HG03575 (cell line): ENCODE measurements around the gene GRM5.
"Not testable (repeated sequence)": the region's sequence is repeated elsewhere in the genome, so short reads cannot be mapped to it uniquely, and the experiment has no call there.

Experiments
- ATAC-seq: cut with Tn5 transposase; IDR thresholded peaks from one replicate; pipeline ENCODE4 v1.9.1; 2021; ENCODE audit not compliant: unreplicated experiment, insufficient number of reproducible peaks, low FRiP score; ENCODE audit errors: extremely low read depth

Gene GRM5

GRCh38 chr11:89000852-89001251 lies 64.9 kb downstream of the GRM5 start:
- ATAC-seq: not testable (repeated sequence)

DNA sequence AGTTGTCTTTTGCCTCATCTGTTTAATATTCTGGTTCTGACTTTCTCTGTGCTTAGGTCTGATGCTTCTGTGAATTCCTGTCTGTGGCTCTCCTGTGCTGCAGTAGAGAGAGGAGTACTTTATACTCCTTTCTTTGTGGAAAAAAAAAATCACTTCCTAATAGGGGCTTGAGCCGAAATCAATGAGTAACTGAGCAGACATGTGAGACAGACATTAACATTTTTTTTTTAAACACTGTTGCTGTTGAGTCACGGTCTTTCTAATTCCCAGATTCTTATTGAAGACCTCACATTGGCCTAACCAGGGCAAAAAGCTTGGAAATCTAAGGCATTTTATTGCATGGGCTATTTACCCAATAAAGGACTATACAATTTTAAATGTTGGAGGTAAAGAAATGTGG lies 86.1 kb downstream of the GRM5 start:
- ATAC-seq: no peak

DNA sequence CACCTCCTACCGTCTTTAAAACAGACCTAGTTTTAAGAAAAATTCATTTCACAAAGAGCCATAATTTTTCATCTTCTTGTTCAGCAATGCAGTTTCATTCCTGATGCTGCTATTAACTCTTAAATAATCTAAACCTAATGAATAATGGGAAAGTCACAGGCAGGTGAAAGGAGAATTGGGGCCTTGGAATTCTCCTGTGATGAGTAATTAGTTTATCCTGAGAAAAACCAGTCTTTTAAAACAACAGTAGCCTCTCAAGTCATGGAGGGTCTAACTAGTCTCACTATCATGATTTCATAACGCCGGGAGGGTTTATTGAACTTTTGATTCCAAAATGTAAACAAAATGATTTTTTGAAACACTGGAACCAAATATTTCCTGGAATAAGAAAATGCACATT lies 86.8 kb downstream of the GRM5 start:
- not testable (repeated sequence) for ATAC-seq

DNA sequence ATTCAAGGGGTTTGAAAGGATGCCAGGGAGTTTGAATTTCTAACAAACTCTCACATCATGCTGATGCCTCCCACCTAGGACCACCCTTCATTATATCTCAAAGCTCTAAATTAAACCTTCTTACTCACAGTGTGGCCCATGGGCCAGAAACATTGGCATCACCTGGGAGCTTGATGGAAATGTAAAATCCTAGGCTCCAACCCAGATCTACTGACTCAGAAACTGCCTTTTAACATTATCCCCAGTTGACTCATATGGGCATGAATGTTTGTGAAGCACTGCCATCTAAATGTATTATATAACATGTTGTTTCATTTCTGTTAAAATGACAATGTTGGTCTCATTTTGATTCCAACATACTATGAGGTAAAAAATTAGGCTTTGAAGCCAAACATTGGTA lies 90.3 kb downstream of the GRM5 start:
- not testable (repeated sequence) for ATAC-seq

GRCh38 chr11:88972210-88972609 lies 93.6 kb downstream of the GRM5 start:
- ATAC-seq: no peak

DNA sequence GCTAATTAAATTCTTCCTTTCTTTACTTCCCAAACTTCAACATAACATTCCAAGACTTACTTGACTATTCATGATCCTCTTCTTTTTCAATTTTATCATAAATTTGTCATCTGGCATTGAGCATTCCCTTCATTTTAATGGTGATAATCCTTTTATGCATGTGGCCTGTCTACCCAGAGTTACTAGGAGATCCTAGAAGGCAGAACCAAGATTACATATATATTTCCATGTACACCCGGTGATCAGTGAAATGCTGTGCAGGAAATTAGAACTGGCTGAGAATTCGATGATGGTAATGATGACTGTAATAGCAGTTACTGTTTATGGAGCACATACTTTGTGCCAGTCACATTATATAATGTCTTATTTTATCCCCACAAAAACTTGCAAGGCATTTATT lies 104.2 kb downstream of the GRM5 start:
- not testable (repeated sequence) for ATAC-seq

- not testable (repeated sequence) for ATAC-seq
Observed at GRCh38 chr11:88959857-88960256, 105.9 kb downstream of the GRM5 start.

- ATAC-seq: no peak
Observed at GRCh38 chr11:88950975-88951374, 114.8 kb downstream of the GRM5 start.

DNA sequence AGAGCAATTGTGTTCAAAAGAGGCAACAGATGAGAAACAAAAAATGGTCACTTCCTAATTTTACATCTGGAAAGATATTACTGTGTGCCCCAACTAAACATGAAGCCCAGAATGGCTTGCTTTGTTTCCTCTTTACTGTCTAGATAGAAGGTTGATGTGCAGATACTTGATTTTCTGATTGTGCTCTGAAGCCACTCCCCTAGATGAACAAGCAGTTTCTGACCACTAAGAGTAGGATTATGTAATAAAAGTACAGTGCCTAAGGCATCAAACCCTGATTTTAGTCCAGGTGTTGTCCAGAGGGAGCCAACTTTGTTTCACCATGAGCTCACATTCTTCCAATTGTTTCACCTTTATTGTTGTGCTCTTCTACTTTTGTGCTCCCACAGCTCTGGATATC lies 116.9 kb downstream of the GRM5 start:
- not testable (repeated sequence) for ATAC-seq

GRCh38 chr11:88947843-88948572 lies 117.8 kb downstream of the GRM5 start:
- not testable (repeated sequence) for ATAC-seq

- not testable (repeated sequence) for ATAC-seq
Observed at GRCh38 chr11:88929665-88930064, 136.1 kb downstream of the GRM5 start.

GRCh38 chr11:88917065-88917464 lies 148.7 kb downstream of the GRM5 start:
- ATAC-seq: not testable (repeated sequence)

DNA sequence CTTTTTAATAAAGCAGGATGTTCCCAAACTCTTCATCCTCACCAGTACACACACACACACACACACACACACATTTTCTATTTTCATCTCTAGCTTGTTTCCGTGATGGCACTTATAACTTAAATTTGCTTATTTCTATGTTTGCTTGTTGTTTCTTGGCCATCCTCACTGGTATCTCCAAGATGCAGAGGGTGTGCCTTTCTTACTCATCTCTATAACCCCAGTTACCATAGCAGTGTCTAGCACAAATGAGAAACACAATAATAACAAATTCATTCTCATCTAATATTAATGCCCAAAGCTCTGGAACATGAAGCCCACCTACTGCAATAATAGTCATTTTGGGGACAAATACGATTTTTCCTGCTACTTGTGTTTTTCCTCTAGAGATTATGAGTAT lies 156.3 kb downstream of the GRM5 start:
- ATAC-seq: no peak

DNA sequence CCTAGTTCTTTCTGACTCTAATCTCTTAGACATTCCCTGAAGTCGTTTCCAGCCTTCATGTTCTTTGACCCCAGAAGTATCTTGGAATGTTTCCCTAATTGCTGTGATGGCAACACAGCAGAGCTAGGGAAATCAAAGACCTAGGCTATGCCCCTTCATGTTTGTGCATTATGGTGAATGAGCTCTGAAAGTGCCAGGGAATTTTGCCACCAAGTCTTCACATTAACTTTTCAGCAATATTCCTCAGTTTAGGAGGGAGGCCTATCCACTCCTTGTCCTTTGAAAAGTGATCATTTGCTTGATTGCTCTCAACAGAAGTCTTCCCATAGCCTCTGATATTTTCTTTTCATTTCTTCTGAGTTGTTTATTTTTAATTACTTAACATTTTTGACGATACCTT lies 164.3 kb downstream of the GRM5 start:
- not testable (repeated sequence) for ATAC-seq

DNA sequence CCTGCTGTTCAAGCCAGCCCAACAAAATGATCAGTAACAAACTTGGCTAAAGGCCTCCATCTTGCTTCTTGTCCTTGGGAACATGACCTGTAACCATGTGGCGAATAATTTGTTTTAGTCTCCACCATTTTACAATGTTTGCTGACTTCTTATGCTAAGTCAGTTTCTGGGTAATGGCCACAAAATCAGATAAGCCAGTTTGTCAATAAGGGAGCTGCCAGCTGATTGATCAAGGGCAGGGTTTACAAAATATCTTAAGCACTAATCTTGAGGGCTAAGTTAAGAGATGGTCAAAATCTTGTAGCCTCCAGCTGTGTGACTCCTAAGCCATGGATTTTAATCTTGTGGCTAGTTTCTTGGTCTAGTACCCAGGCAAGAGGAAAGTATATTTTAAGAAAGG lies 176.9 kb downstream of the GRM5 start:
- ATAC-seq: not testable (repeated sequence)

- no peak for ATAC-seq
Observed at GRCh38 chr11:88886796-88887195, 179.0 kb downstream of the GRM5 start.

- ATAC-seq: not testable (repeated sequence)
Observed at GRCh38 chr11:88882800-88883199, 183.0 kb downstream of the GRM5 start.

GRCh38 chr11:88861618-88862017 lies 204.2 kb downstream of the GRM5 start:
- no peak for ATAC-seq

DNA sequence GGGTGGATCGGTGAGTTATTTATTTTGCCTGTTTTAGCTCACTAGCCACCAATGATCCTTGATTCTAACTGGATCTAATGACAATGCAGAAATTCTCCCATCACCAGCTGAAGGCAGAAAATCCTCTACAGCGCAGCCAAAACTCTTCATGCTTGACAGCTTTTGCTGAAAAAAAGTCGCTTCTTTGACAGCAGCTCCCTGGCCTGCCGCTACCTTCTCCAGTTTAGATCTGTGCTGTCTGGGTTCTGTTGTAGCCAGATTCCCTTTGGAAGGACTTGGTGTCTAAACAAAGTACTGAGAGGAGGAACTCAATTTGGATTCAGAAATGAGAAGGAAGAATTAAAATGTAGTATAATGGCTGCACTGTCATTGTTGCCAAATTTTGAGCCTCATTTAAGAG lies 205.4 kb downstream of the GRM5 start:
- not testable (repeated sequence) for ATAC-seq

GRCh38 chr11:88853963-88854362 lies 211.8 kb downstream of the GRM5 start:
- not testable (repeated sequence) for ATAC-seq

GRCh38 chr11:88851547-88851946 lies 214.2 kb downstream of the GRM5 start:
- not testable (repeated sequence) for ATAC-seq
